Ishikawa (cell line): Measurements from ENCODE around the gene CUL5.

Experiments used
- CEBPB ChIP-seq: IDR thresholded peaks from 2 replicates; pipeline ENCODE4 v1.6.1; 2012
- CREB1 ChIP-seq: IDR thresholded peaks from 2 replicates; pipeline ENCODE4 v1.6.1; 2012; ENCODE audit warnings: low read depth
- EGR1 ChIP-seq: IDR thresholded peaks from 2 replicates; pipeline ENCODE4 v1.6.1; 2012
- EP300 ChIP-seq: IDR thresholded peaks from 2 replicates; pipeline ENCODE4 v1.6.1; 2012; ENCODE audit warnings: borderline replicate concordance
- FOXM1 ChIP-seq: IDR thresholded peaks from 2 replicates; pipeline ENCODE4 v1.6.1; 2012; ENCODE audit warnings: low read depth, borderline replicate concordance
- MAX ChIP-seq: IDR thresholded peaks from 2 replicates; pipeline ENCODE4 v1.6.1; 2012
- NFIC ChIP-seq: IDR thresholded peaks from 2 replicates; pipeline ENCODE4 v1.6.1; 2012
- RAD21 ChIP-seq: IDR thresholded peaks from 2 replicates; pipeline ENCODE4 v1.6.1; 2012; ENCODE audit warnings: low read depth
- TAF1 ChIP-seq: IDR thresholded peaks from 2 replicates; pipeline ENCODE4 v1.6.1; 2012; ENCODE audit warnings: low read depth, mild to moderate bottlenecking
- TCF12 ChIP-seq: IDR thresholded peaks from 2 replicates; pipeline ENCODE4 v1.6.1; 2012; ENCODE audit warnings: low read depth
- TEAD4 ChIP-seq: IDR thresholded peaks from 2 replicates; pipeline ENCODE4 v1.6.1; 2012
- USF1 ChIP-seq: IDR thresholded peaks from 2 replicates; pipeline ENCODE4 v1.6.1; 2012
- YY1 ChIP-seq: IDR thresholded peaks from 2 replicates; pipeline ENCODE4 v1.6.1; 2012; ENCODE audit warnings: low read depth
- ZBTB7A ChIP-seq: IDR thresholded peaks from 2 replicates; pipeline ENCODE4 v1.6.1; 2012; ENCODE audit warnings: low read depth
- TF ChIP-seq, protein P1 (sequence below): IDR thresholded peaks from 2 replicates; pipeline ENCODE4 v1.6.1; 2012; ENCODE audit warnings: low read depth, mild to moderate bottlenecking

The CUL5 gene

GRCh38 chr11:108009497-108010370 lies 1.0 kb downstream of the CUL5 start:
- TF ChIP-seq ZBTB7A: no peak
- no peak for TF ChIP-seq RAD21
- no peak for TF ChIP-seq TEAD4
- TF ChIP-seq MAX: no peak
- TF ChIP-seq, protein P1, sequence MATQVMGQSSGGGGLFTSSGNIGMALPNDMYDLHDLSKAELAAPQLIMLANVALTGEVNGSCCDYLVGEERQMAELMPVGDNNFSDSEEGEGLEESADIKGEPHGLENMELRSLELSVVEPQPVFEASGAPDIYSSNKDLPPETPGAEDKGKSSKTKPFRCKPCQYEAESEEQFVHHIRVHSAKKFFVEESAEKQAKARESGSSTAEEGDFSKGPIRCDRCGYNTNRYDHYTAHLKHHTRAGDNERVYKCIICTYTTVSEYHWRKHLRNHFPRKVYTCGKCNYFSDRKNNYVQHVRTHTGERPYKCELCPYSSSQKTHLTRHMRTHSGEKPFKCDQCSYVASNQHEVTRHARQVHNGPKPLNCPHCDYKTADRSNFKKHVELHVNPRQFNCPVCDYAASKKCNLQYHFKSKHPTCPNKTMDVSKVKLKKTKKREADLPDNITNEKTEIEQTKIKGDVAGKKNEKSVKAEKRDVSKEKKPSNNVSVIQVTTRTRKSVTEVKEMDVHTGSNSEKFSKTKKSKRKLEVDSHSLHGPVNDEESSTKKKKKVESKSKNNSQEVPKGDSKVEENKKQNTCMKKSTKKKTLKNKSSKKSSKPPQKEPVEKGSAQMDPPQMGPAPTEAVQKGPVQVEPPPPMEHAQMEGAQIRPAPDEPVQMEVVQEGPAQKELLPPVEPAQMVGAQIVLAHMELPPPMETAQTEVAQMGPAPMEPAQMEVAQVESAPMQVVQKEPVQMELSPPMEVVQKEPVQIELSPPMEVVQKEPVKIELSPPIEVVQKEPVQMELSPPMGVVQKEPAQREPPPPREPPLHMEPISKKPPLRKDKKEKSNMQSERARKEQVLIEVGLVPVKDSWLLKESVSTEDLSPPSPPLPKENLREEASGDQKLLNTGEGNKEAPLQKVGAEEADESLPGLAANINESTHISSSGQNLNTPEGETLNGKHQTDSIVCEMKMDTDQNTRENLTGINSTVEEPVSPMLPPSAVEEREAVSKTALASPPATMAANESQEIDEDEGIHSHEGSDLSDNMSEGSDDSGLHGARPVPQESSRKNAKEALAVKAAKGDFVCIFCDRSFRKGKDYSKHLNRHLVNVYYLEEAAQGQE: no peak
- no peak for TF ChIP-seq CEBPB
- TF ChIP-seq EP300: no peak
- TF ChIP-seq NFIC: no peak
- no peak for TF ChIP-seq TAF1
- TF ChIP-seq CREB1: no peak
- no peak for TF ChIP-seq TCF12

DNA sequence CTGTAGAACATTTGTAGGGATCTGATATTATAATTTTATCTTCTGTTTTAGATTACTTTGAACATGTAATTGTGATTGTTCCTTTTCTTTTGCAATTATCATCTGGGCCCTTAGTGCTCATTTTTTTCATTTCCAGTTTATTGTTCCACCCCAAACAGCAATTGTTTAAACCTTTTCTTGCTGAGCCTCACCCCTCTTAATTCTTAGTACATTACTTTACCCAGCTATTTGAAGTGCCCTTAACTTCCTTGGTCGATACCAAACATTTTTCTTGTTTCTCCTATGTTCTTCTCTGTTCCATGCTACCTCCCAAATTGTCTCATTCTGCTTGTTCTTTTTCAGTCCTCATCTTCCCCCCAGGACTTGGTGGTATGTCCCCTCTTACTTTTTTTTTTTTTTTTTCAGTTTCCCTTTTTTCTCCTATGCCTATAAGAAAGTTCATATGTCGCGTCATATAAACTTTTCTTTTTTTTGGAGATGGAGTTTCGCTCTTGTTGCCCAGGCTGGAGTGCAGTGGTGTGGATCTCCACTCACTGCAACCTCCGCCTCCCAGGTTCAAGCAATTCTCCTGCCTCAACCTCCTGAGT lies 3.5 kb downstream of the CUL5 start:
- TF ChIP-seq YY1 (no peak), CREB1 (no peak), TCF12 (no peak), EGR1 (no peak), TAF1 (no peak)

DNA sequence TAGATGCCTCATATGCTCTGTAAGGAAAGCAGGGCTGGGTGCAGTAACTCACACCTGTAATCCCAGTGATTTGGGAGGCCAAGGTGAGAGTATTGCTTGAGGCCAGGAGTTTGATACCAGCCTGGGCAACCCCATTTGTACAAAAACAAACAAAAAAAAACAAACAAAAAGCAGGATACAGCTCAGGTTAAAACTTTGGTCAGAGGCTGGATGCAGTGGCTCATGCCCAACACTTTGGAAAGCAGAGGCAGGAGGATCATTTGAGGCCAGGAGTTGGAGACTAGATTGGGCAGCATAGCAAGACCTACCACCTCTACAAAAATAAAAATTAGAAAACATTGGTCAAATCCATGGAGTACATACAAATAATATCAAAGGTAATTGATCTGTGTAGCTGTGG lies 7.9 kb downstream of the CUL5 start:
- TF ChIP-seq, protein P1: no peak
- TF ChIP-seq TEAD4: no peak
- TF ChIP-seq EP300: no peak
- TF ChIP-seq FOXM1: no peak

GRCh38 chr11:108018708-108019107 lies 10.0 kb downstream of the CUL5 start:
- TF ChIP-seq USF1 (no peak), MAX (no peak), TAF1 (no peak), RAD21 (no peak), NFIC (no peak), TEAD4 (no peak), CEBPB (no peak), FOXM1 (no peak), YY1 (no peak), CREB1 (no peak), EGR1 (no peak)
- TF ChIP-seq, protein P1: no peak

GRCh38 chr11:108019870-108020540 lies 11.3 kb downstream of the CUL5 start:
- TF ChIP-seq FOXM1: no peak
- no peak for TF ChIP-seq TCF12
- TF ChIP-seq, protein P1: no peak
- no peak for TF ChIP-seq EP300
- TF ChIP-seq MAX: no peak
- TF ChIP-seq USF1: no peak
- no peak for TF ChIP-seq ZBTB7A
- TF ChIP-seq EGR1: no peak
- no peak for TF ChIP-seq TAF1
- no peak for TF ChIP-seq TEAD4
